OCI-M2 (cell line): ENCODE results near the gene TBC1D23.
"Not testable (repeated sequence)": the region's sequence is repeated elsewhere in the genome, so short reads cannot be mapped to it uniquely, and the experiment has no call there.

Experiments used
- DNase-seq: peaks from one replicate; lab custom pipeline; 2025; ENCODE audit not compliant: unreplicated experiment; lab: John Stamatoyannopoulos, UW

TBC1D23 gene

DNA sequence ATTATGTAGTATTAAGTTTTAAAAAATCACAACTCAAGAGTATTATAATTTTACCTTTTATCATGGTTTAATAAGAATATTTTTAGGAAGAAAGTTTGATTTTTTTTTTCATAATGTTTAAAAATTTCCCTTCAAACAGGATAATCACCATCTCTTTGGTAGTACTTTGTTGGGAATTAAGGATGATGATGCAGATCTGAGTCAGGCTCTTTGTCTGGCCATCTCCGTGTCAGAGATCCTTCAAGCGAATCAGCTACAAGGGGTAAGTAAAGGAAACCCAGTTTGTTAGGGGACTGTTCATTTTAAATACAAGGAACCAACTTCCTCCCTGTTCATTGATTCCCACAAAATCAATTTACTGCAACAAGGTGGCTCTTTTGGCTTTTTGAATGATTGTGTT lies 37.0 kb downstream of the TBC1D23 start:
- no peak for DNase-seq

GRCh38 chr3:100299016-100299415 lies 38.2 kb downstream of the TBC1D23 start:
- no peak for DNase-seq

DNA sequence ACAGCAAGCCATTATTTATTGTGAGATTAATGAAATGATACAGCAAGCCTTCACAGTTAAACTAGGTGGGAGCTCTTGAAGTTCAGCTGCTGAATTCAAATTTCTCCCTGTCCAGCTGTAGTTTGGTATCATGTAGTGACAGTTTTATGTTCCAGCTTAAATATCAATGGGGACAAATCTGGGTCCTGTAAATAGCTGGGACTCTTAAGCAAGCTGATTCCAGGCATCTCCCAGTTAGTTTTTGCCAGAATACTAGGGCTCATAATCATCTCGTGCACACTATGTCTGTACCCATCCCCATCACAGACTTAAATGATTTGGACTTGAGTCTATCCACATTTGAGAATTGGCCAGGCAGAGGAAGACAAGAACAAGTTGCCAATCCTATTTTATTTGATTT lies 45.9 kb downstream of the TBC1D23 start:
- DNase-seq = no peak

GRCh38 chr3:100310355-100310965 lies 49.7 kb downstream of the TBC1D23 start:
- no peak for DNase-seq

GRCh38 chr3:100311011-100311410 lies 50.2 kb downstream of the TBC1D23 start:
- no peak for DNase-seq

GRCh38 chr3:100316641-100317069 lies 55.9 kb downstream of the TBC1D23 start:
- no peak for DNase-seq

GRCh38 chr3:100317912-100318311 lies 57.1 kb downstream of the TBC1D23 start:
- DNase-seq = no peak

DNA sequence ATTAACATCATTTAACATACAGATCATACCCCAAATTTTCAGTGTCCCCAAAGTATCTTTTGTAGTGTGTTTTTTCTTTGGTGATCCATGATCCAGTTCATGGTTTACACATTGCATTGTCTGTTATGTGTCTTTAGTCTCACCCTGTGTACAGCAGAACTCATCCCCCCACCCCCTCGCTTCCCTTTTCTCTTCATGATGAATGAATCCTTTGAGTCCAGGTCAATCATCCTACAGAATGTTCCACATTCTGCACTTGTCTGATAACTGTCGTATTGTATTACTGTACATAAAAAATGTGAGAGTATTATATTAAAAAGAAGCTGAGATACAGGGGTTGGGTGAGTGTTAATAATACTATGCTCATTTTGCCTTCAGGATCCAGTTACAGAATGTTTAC lies 59.2 kb downstream of the TBC1D23 start:
- no peak for DNase-seq

- DNase-seq = no peak
Measured at GRCh38 chr3:100324044-100324443, 63.3 kb downstream of the TBC1D23 start.

- no peak for DNase-seq
Measured at GRCh38 chr3:100325827-100326226, 65.0 kb downstream of the TBC1D23 start.

- not testable (repeated sequence) for DNase-seq
Measured at GRCh38 chr3:100327377-100327776, 66.6 kb downstream of the TBC1D23 start.

DNA sequence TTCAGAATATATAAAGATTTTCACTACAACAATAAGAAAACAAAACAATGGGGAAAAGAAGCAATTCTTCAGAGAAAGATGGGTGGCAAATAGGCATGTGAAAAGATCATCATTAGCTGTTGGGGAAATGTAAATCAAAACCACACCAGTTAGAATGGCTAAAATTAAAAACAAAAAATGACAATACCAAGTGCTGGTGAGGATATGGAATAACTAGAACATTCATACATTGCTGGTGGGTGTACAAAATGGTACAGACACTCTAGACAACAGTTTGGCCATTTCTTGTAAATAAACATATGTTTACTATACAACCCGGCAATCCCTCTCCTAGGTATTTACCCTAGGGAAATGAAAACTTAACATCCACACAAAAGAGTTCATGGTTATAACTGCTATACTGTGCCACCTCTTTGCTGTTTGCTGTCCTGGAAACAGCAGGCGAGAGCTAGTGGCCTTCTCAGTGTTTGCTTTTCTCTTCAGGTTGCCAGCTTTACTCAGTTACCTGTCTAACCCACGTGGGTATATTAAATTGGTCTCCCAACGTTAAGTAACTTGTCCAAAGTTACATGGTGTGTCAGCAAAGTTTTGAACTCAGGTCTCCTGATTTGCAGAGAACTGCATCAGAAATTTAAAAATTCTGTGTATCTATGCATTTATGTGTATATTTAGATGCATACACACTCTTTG lies 69.2 kb downstream of the TBC1D23 start:
- no peak for DNase-seq

DNA sequence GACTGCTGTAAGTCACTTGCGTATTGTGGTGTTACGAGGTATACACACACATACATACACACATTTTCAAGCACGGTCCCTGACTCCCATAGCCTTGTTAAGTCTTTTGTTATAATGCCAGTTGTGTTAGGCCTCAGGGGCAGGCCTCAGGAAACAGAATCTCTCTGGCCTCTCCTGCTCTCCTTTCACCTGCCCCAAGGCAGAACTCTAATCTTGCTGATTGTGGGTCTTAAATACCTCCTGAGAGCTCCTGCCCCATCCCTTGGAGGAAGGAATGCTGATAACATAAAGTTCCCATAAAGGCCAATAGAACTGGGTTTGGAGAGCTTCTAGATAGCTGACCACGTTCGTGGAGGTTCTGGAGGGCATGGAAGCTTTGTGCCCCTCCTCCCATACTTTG lies 69.9 kb downstream of the TBC1D23 start:
- no peak for DNase-seq

GRCh38 chr3:100331660-100332059 lies 70.9 kb downstream of the TBC1D23 start:
- no peak for DNase-seq

GRCh38 chr3:100333051-100333450 lies 72.3 kb downstream of the TBC1D23 start:
- DNase-seq = no peak

GRCh38 chr3:100333970-100334487 lies 73.2 kb downstream of the TBC1D23 start:
- DNase-seq = no peak

- DNase-seq = peak; percentile 38
Measured at GRCh38 chr3:100334488-100335351, 73.9 kb downstream of the TBC1D23 start, which contains the start of gene NIT2. TSS of gene NIT2 (plus strand) at chr3:100334757. CDS start at chr3:100334792, 35 bp downstream.

- DNase-seq = peak; percentile 38
Measured at GRCh38 chr3:100335434-100335833, 74.6 kb downstream of the TBC1D23 start.

DNA sequence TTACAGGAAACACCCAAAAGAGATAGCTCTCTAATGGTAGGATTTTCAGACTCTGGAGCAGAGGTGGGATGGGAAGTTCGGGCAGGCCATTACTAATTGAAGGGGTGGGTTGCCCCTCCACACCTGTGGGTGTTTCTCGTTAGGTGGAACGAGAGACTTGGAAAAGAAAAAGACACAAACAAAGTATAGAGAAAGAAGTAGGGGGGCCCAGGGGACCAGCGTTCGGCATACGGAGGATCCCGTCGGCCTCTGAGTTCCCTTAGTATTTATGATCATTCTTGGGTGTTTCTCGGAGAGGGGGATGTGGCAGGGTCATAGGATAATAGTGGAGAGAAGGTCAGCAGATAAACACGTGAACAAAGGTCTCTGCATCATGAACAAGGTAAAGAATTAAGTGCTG lies 75.4 kb downstream of the TBC1D23 start:
- DNase-seq = not testable (repeated sequence)

DNA sequence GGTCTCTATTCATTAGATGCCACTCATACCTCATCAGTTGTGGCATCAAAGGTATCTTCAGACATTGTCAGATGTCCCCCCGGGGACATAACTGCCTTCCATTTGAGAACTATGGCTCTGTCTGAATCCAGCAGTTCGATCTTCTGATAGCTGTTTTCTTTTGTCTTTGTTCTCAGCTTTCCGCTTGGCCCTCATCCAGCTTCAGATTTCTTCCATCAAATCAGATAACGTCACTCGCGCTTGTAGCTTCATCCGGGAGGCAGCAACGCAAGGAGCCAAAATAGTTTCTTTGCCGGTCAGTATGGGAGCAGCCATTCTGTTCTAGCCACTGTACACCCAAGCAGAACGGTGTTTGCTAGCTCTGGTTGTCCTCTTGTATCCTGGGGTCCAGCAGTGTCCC lies 78.1 kb downstream of the TBC1D23 start:
- no peak for DNase-seq

- DNase-seq = no peak
Measured at GRCh38 chr3:100339786-100340185, 79.0 kb downstream of the TBC1D23 start.

GRCh38 chr3:100340527-100340926 lies 79.7 kb downstream of the TBC1D23 start:
- DNase-seq = no peak
